AG10803 (cell line): Measurements from ENCODE around the gene PI16.

Source experiments
- DNase-seq: peaks from one replicate; pipeline ENCODE4 v3.0.0; 2010; ENCODE audit warnings: low read depth
- H3K4me3 ChIP-seq: 2 replicates; pipeline ENCODE4 v1.5.1; 2011; ENCODE audit warnings: mild to moderate bottlenecking, low read length, control low read depth
- TF ChIP-seq, protein P1 (sequence below): conservative IDR thresholded peaks from 2 replicates; pipeline ENCODE4 v1.5.1; 2011; ENCODE audit warnings: mild to moderate bottlenecking, low read length, control low read depth, inconsistent platforms

The PI16 gene, protein sequence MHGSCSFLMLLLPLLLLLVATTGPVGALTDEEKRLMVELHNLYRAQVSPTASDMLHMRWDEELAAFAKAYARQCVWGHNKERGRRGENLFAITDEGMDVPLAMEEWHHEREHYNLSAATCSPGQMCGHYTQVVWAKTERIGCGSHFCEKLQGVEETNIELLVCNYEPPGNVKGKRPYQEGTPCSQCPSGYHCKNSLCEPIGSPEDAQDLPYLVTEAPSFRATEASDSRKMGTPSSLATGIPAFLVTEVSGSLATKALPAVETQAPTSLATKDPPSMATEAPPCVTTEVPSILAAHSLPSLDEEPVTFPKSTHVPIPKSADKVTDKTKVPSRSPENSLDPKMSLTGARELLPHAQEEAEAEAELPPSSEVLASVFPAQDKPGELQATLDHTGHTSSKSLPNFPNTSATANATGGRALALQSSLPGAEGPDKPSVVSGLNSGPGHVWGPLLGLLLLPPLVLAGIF

DNA sequence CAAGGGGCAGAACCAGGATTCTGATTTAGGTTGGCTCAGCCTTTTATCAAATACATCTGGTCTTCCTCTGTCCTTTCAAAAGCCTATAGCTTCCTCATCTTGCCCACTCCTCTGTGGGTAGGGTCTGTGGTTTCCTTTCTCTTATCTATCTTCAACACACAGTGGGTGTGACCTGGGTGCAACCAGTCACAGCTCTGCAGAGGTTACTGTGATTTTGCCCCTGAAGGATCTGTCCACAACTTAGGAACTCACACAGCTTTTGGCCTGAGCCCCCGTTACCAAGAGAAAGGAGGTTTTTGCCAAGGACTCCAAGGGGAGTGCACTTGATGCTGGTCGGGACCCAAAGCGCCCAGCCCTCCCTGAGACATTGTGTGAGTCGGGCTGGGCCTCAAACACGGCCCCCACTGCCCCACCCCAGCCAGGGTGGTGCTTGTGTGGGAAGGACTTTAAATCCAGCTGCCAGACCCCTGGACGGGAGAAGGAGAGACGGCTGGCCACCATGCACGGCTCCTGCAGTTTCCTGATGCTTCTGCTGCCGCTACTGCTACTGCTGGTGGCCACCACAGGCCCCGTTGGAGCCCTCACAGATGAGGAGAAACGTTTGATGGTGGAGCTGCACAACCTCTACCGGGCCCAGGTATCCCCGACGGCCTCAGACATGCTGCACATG is at the start of gene PI16:
Gene PI16, plus strand, starts transcription at position 477 of the 670 bp plus-strand sequence. Its CDS starts 23 bp downstream, at position 500.
- H3K4me3 ChIP-seq, result no peak within 1 kb of the TSS
- TF ChIP-seq, protein P1, sequence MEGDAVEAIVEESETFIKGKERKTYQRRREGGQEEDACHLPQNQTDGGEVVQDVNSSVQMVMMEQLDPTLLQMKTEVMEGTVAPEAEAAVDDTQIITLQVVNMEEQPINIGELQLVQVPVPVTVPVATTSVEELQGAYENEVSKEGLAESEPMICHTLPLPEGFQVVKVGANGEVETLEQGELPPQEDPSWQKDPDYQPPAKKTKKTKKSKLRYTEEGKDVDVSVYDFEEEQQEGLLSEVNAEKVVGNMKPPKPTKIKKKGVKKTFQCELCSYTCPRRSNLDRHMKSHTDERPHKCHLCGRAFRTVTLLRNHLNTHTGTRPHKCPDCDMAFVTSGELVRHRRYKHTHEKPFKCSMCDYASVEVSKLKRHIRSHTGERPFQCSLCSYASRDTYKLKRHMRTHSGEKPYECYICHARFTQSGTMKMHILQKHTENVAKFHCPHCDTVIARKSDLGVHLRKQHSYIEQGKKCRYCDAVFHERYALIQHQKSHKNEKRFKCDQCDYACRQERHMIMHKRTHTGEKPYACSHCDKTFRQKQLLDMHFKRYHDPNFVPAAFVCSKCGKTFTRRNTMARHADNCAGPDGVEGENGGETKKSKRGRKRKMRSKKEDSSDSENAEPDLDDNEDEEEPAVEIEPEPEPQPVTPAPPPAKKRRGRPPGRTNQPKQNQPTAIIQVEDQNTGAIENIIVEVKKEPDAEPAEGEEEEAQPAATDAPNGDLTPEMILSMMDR, result no peak
- DNase-seq, result no peak

DNA sequence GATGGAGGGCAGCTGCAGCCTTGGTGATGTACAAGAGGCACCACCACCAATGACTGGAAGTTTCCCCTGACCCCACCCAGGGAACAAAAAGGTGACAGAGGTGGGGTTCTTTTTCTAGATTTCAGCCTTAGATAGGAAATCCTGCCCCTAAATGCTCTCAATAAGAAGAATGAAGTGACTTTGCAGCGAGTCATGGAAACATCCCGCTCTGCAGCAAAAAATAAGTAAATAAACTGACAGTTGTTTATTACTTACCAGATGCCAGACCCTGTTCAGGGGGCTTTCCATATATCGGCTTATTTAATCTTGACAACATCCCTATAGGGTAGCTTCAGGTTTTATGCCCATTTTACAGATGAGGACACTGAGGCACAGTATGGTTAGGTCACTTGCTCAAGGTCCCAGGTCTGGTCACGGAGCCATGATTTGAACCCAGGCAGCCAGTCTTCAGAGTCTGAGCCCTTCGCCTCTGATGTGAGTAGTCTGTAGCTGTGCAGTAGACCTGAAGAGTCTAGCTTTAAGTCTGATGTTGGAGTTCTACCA is 49.6 kb upstream of the PI16 start:
- no peak for DNase-seq
- no peak overlapping the region for H3K4me3 ChIP-seq
- TF ChIP-seq, protein P1, result no peak

DNA sequence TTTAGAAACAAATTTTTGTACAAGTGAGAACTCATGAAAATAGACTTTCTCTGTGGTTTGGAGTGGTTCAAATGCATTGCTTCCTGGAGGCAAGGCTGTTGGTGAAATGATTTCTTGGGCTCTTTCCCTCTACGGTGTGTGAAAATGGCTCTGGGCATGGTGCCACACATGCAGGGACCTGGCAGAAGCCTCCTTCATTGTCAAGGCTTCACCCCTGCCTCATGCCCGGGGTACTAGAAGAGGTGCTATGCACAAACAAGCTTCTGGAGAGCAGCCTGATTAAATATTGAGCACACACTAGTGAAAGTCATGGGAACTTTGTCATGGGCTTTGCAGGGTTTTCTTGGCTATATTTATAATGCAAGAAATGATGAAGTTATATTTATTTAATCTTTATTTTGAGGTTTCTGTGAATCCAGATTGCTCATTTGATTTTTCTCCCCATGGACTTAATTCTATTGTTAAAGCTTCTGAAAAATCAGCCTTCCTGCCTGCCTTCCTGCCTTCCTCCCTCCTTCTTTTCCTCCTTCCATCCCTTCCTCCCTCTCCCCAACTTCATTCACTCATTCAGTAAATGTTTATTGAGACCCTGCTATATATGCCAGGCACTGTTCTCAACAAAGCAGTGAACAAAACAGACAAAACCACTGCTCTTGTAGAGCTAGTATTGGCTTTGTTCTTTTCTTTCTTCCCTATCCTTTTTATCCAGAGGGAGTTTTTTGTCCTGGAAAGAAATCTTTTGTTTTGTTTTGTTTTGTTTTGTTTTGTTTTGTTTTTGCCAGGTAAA is 47.8 kb upstream of the PI16 start:
- no peak for DNase-seq
- TF ChIP-seq, protein P1, result no peak
- no peak overlapping the region for H3K4me3 ChIP-seq

DNA sequence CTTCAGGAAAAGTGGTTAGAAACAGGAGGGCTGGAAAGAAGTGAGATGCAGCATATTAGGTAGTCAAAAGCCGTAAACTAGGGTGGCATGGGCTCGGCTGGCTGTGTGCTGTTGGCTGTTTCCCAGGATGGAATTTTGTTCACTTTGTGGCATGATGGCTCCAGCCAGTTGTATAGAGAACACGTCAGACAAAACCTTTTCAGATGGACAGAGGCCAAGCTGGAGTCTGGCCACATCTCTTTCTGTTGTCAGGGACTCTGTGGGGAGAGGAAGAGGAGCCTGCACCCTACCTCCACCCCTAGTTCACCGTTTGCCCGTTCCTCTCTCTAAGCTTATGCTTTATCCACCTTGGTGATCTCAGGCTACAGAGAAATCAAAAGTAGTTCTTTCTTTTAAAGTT is 46.8 kb upstream of the PI16 start:
- TF ChIP-seq, protein P1, result no peak
- DNase-seq, result no peak
- no peak overlapping the region for H3K4me3 ChIP-seq

DNA sequence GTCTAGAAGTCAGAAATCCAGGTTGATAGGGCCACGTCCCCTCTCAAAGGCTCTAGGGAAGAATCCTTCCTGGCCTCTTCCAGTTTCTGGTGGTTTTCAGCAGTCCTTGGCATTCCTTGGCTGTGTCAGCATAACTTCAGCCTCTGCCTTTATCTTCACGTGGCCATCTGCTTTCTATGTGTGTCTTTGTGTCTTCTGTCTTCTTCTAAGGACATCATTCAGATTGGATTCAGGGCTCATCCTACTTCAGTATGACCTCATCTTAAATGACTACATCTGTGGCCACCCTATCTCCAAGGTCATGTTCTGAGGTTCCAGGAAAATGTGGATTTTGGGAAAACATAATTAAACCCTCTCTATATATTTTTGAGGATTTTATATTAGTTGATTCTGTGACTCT is 45.8 kb upstream of the PI16 start:
- TF ChIP-seq, protein P1, result no peak
- H3K4me3 ChIP-seq, result no peak overlapping the region
- DNase-seq, result no peak

DNA sequence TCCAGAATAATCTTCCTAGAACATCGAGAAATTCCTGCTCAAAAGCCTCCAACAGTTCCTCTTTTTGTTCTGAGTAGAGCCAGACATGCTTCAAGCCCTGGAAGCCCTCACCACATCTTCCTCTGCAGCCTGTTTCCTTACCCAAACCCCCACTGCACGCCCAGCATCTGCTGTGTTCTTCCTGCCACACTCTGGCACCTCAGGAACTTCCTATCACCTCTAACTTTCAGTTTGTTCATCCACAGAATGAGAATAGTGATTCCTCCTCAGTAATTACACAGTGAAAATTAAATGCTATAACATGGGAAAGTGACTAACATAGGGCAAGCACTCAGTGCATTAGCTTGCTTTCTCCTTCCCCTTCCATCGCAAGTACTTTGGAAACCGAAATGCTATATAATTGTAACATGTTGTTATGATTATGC is 42.5 kb upstream of the PI16 start:
- no peak overlapping the region for H3K4me3 ChIP-seq
- TF ChIP-seq, protein P1, result no peak
- DNase-seq, result no peak
